ENCODE data around the gene CNTNAP2. TPM values are rescaled to one million over a fixed set of nuclear protein-coding genes. Genes with fewer than 3 reads are reported as not detected.
A peak's percentile ranks its signal among the peaks of the same experiment; 100 is the strongest.
"Not testable (repeated sequence)": the region's sequence is repeated elsewhere in the genome, so short reads cannot be mapped to it uniquely, and the experiment has no call there.

Gene CNTNAP2
- total RNA-seq, 1 donor, result 0.54 TPM

DNA sequence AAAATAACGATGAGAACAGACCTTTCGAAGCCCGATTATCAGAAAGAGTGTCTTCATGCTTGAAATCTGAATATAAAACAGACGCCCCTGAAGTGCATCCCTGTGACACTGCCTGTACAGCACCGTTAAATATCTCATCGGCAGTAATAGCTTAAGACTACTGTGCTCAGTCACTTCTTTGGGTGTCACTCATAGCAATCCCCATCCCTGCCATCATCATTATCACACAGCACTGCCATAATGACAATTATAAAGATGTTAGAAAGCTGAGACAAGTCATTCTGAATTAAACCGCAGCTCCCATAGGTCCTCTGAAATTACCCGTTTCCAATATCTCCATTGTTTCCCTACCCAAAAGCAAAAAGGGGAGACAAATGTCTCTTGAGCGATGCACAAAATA is 1906.2 kb downstream of the CNTNAP2 start:
- DNase-seq (ENCODE audit: low read depth in 2 of 3, low spot score in 2 of 3), result no peak

DNA sequence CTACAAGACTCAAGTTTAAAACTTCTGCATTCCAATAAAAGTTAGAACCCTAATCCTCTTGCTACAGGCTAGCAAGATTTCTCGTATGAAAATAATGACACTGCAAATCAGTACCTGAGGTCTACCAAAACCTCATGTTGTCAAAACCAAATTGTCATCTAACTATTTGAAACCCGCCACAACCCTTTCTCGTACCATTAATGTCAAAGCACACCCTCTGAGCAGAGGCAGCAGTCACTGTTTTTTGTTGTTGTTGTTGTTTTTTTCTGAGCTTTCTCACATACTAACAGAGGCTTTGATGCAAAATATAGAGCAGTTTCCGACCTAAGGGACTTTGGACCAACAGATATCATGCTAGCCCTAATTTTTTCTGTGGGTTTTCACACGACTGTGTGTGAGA is 1910.1 kb downstream of the CNTNAP2 start:
- DNase-seq (ENCODE audit: low read depth in 2 of 3, low spot score in 2 of 3), result no peak

DNA sequence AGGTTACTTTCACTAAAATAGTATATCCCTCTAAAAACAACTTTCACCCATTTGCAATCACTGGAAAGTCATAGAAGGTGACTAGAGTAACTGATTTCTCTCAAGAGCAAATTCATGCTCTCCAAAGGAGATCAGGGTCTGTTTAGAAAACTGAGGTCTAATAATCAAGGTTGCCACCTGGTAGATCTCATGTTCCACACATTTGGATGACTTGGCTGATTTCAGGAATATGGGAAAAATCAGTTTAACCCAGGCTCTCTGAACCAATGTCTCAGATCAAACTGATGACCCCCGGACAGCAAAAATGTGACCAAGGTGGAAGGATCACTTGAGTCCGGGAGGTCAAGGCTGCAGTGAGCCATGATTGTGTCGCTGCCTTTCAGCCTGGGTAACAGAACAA is 1911.6 kb downstream of the CNTNAP2 start:
- no peak for DNase-seq (ENCODE audit: low read depth in 2 of 3, low spot score in 2 of 3)

DNA sequence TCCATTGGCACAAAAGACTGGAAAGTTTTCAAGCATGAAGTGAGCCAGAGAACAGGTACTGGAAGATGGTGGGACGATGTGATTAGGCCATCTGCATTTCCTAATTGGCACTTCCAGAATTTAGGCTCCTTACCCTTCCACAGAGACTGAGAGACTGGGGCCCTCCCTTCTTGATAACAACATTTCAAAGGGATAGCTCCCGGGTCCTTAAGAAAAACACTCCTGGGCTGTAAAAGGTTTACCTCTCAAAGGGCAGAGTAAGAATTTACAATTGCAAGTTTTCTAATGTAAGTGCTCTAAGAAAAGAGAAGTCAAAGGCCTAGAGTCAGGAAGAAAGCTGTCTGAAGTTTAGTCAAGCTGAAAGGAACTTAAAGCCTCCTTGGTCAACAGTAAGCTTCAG is 1914.4 kb downstream of the CNTNAP2 start:
- DNase-seq (ENCODE audit: low read depth in 2 of 3, low spot score in 2 of 3), result no peak

DNA sequence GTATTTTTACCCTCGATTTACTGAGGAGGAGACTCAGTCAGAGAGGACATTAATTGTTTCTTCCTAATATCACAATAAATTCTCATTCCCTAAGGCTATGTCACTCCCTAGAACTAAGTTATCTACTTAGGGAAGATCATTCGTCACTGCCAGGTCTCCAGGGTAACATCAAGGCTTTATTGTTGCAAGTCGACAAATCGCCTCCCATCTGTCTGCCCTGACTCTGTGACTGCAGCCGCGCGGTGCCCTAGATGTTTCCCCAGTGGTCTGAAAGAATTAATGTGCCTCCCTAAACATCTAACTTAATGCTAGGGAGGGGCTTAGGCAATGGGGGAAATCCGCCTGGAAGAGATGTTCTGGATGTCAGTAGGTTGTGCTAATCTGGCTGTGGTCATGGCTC is 1915.2 kb downstream of the CNTNAP2 start:
- DNase-seq (ENCODE audit: low read depth in 2 of 3, low spot score in 2 of 3), result no peak

DNA sequence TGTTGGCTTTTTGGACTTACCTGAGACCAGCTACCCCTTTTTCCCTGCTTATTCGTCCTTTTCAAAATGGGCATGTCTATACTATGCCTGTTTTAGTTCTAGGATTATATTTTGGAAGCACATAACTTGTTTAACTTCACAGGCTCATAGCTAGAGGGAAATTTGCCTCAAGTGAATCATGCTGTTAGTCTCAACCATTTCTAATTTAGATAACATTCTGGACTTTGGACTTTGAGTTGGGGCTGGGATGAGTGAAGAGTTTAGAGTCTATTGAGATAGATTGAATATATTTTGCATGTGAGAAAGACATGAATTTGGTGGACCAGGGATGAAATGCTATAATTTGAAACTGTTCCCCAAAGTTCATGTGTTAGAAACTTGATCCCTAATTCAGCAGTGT is 1919.3 kb downstream of the CNTNAP2 start:
- DNase-seq (ENCODE audit: low read depth in 2 of 3, low spot score in 2 of 3), result no peak

DNA sequence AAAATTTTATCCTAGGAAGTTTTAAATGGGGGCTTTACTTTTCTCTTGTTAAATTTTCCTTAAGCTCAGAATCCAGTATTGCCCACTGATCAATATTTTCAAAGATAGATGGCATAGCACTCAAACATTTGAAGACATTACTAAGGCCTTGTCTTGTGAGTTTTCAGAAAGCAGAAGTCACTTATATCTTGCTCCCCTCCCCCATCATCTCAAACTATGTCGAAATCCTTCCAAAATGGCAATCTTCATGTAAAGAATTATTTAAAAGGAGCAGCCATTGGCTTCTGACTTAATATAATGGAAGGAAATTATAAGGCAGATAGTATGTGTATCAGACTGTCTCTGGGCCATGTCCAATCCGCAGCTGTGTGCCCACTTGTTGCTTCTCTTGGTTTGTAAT is 1920.4 kb downstream of the CNTNAP2 start:
- peak in 2 of 3 donors; percentile 2 to 19 for DNase-seq (ENCODE audit: low read depth in 2 of 3, low spot score in 2 of 3)

DNA sequence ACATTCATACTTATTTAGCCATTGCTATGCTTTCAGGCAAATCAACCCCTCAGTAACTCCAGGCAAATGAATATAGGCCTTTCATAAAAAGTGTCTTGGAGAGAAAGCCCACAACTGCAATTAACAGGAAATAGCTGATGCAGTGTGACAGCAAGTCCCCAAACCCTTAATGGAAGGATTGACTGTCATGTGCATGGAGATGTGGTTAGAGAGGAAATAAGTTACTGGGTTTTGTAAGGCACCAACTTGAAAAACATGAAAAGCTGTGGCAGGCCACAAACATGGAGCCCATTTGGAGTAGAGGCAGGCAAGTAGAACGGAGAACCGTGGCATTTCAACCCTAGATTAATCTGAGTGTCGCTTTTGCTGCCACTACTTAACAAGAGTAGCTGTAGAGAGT is 1924.6 kb downstream of the CNTNAP2 start:
- DNase-seq (ENCODE audit: low read depth in 2 of 3, low spot score in 2 of 3), result peak in 1 of 3 donors; percentile 17

DNA sequence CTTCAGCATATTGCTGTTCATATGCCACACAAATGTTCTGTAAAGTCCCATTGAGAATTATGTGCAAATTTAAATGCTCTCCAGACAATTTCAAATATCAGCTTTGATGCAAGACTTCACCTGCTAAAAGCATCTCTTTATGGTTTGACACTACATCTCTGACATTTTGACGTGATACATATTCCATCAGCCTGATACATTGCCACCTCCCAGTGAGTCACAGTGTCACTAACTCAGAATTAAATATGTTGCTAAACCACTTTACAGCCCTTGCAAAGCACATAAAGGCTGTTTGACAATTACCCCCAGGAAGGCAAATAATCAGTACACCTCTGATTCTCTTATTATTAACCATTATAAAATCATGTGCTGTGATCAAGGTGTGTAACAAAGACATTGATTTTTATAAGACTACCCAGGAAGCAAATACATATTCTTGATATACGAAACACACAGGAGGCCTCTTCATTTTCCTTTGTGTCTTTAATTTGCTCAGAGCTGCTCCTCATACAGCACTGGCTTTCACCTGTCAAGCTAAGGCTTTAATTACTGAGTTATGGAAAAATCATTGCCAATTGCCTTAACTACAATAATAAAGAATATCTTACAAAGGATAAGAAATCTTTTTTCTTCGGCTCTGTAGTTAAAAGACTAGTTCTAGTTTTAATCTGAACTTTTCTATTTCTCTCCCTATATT is 1926.5 kb downstream of the CNTNAP2 start:
- no peak for DNase-seq (ENCODE audit: low read depth in 2 of 3, low spot score in 2 of 3)

DNA sequence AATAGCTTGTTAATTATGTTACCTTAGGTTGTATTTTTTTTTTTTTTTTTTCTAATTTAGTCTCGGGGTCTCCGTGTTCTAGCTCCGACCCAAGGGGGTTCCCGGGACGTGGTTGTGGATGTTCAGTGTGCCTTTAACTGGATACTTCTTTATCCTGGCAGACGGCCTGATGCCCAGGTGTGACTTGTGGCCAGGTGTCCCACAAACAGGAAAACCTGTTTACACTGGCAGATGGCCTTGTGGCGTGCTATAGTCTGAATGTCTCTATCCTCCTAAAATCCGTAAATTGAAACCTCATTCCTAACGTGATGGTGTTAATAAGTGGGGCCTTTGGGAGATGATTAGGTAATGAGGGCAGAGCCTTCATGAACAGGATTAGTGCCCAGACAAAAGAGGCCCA is 1927.6 kb downstream of the CNTNAP2 start:
- DNase-seq (ENCODE audit: low read depth in 2 of 3, low spot score in 2 of 3), result no peak

DNA sequence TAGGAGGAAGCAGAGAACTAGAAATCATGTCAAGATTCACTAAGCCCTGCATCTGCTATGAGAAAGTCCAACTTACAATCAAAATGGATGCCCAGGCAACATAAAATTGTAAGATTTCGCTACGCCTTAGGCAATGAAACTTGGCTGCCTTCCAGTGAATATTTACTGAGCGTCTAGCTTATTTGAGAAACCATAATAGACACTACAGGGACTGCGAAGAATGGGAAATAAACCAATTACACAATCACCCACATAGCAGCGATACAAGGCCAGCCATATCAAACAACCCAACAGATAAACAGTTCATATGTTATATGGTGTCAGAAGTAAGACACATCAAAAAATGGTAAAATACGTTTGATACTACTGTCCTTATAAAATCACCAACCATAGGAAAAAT is 1928.9 kb downstream of the CNTNAP2 start:
- no peak for DNase-seq (ENCODE audit: low read depth in 2 of 3, low spot score in 2 of 3)

DNA sequence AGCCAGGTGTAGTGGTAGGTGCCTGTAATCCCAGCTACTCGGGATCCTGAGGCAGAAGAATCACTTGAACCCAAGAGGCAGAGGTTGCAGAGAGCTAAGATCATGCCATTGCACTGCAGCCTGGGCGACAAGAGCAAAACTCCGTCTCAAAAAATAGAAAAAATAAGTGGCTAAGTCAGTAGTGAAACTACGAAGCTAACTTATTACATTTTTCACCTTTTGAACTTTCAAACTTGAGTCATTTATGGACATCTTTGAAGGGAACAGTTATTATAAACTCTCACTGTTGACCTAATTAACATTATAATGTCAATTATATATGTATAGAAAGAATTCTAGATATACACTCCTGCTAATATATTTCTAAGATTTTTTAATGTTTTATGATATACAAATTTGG is 1932.5 kb downstream of the CNTNAP2 start:
- DNase-seq (ENCODE audit: low read depth in 2 of 3, low spot score in 2 of 3), result no peak

DNA sequence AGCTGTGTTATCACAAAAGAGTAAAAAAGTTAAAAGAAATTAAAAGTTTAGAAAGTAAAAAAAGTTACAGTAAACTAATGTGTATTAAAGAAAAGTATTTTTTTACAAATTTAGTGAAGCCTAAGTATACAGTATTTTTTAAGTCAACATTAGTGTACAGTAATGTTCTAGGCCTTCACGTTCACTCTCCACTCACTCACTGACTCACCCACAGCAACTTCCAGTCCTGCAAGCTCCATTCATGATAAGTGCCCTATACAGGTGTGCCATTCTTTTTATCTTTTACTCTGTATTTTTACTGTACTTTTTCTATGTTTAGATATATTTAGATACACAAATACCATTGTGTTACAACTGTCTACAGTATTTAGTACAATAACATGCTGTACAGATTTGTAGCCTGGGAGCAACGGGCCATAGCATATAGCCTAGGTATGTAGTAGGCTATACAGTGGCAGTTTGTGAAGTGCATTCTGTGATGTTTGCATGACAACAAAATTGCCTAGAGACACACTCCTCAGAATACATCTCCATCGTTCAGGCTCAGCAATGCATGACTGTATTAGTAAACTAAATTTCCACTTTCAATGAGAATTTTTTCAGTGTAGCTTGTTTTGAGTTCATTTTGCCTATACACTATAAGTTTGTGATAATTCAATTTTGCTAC is 1934.0 kb downstream of the CNTNAP2 start:
- DNase-seq (ENCODE audit: low read depth in 2 of 3, low spot score in 2 of 3), result no peak

DNA sequence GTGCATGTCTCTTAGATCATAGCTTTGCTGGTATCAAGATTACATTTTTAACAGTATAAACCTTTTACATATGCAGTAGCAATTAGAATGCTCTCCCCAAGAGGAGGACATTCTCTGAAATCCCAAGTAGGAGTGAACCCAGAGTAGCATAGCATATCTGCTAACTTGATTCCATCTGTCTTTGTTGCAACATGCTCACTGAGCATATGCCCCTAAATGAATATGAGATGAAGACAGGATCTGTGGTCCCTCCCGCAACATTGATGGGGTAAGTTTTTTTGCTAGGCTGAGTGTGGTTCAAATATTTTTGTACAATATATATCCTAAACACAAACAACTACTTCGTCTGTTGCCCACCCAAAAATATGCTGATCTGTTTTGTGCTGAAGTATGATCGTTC is 1939.8 kb downstream of the CNTNAP2 start:
- no peak for DNase-seq (ENCODE audit: low read depth in 2 of 3, low spot score in 2 of 3)

DNA sequence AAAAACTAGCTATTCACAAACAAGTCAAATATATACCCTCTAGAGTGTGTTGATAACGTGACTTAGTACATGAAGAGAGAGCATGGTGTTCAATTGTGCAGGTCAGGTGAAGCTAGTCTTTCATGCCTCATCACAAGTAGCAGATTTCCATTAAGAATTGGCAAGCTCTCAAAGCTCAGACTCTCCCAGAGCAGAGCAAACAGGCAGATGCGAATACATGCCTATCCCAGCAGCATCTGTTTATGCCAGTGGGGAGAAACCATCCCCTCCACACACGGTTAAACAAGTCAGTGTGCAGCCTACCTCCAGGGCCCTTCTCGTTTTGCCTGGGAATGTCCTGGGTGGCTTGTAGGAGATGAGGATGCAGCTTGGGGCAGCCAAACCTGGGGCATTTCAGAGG is 1941.5 kb downstream of the CNTNAP2 start:
- no peak for DNase-seq (ENCODE audit: low read depth in 2 of 3, low spot score in 2 of 3)

DNA sequence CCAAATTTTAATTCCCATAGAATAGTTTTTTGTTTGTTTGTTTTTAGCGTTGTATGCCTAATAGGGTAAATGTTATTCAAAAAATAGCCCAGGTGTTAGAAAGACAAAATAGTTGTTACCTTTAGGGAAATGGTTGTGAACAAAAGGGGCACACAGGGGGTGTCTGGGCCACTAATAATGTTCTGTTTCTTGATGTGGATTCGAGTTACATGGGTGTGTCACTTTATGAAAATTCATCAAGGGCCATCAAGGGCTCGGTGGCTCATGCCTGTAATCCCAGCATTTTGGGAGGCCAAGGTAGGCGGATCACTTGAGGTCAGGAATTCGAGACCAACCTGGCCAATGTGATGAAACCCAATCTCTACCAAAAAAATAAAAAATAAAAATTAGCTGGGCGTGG is 1942.2 kb downstream of the CNTNAP2 start:
- DNase-seq (ENCODE audit: low read depth in 2 of 3, low spot score in 2 of 3), result no peak

DNA sequence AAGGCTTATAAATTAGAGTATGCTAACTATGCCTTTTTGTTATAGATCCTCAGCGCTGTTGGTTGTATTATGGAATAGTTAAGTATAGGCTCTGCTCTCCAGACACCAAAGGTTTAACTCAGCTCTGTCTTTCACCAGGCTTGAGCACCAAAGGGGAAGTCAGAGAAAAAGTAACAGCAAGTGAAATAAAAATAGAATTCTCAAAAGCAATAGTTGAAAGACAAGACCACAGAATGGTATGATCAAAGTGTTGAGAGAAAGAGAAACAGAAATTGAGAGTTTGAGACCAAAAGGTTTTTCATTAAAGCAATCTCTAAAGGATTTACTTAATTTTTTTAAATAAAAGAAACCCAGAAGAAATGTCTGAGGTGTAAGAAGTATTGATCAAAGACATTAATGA is 1944.1 kb downstream of the CNTNAP2 start:
- no peak for DNase-seq (ENCODE audit: low read depth in 2 of 3, low spot score in 2 of 3)

DNA sequence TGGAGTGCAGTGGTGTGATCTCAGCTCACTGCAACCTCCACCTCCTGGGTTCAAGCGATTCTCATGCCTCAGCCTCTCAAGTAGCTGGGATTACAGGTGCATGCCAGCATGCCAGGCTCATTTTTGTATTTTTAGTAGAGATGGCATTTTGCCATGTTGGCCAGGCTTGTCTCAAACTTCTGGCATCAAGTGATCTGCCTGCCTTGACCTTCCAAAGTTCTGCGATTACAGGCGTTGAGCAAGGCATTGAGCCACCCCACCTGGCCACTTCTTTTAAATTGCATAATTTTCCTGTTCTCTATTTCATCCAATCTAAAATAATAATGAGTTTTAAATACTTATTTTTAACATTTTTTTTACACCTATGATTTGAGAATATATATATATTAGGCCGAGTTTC is 1961.5 kb downstream of the CNTNAP2 start:
- not testable (repeated sequence) for DNase-seq (ENCODE audit: low read depth in 2 of 3, low spot score in 2 of 3)

DNA sequence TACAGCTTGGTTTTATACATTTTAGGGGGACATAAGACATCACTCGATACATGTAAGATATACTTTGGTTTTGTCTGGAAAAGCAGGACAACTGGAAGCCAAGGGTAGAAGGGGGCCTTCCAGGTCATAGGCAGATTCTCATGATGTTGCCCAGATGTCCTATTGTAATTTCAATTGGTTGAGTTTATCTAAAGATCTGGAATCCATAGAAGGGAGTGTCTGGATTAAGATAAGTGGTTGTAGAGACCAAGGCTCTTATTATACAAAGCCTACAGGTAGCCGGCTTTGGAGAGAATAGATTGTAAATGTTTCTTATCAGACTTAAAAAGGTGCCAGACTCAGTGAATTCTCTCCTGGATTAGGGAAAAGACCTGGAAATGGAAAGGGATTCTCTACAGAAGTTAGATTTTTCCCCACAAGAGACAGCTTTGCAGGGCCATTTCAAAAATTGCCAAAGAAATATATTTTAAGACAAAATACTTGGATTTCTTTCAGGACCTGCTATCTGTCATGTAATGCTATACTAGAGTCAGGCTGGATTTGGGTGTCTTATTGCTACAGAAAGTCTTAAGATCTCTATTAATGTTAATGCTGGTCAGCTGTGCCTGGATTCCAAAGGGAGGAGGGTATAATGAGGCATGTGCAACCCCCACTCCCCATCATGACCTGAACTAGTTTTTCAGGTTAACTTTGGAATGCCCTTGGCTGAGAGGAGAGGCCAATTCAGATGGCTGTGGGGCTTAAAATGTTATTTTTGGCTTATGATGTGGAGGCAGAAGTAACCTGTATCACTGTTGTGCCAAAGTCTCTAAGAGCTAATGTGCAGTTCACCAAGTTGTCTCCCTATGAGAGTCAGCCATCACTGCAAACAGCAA is 1962.8 kb downstream of the CNTNAP2 start:
- DNase-seq (ENCODE audit: low read depth in 2 of 3, low spot score in 2 of 3), result no peak

DNA sequence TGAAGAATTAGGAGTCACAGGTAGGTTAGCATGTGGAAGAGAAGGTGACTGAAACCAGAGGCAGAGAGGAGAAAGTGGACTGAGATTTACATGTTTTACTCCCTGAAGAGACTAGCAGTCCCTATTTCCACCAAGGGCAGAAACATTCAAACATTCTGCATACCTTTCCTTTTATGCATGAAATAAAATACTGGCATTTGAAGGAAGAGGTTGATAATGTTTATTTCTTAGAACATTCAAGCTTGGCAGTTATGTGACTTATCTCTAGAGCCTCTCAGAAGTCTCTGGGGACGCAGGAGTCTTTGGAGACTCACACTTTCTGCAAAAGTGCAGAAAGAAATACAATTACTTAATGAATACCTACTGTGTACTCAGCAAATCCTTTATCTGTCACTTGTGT is 1966.8 kb downstream of the CNTNAP2 start:
- DNase-seq (ENCODE audit: low read depth in 2 of 3, low spot score in 2 of 3), result no peak

DNA sequence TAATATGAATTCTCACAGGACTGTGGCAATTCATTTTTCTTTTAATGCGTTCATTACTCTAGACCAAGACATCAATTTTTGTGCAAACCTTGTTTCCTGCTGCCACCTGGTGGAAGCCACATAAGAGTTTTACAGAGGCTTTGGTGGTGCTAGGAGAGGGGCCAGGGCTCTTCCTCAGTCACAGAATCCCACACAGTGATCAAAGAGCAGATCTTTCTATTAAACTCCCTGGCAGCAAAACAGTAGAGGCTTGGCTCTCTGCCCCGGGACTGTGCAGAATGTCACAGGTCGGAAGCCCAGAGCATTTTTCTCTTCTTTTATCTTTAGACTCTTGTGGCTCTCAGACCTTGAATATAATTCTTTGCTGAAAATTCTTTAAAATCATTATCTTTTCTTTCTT is 1967.5 kb downstream of the CNTNAP2 start:
- DNase-seq (ENCODE audit: low read depth in 2 of 3, low spot score in 2 of 3), result peak in 2 of 3 donors; percentile 46 to 83

DNA sequence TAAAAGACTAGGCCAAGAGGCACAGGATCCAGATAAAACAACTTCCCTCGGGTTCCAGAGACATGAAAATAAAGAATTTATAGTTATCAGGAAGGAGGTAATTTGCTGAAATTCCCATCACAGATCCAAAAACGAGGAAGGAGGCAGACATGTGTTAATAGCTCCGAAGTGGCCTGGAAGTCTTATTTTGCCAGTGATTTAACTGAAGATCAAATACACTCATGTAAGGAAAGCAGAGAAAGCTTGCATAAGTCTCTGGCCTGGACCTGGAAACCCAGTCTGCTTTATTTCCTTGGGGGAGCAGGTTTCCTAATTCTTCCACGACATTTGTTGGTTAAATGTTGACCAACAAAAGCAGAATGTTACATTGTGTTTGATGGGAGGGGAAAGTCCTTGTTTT is 1975.3 kb downstream of the CNTNAP2 start:
- DNase-seq (ENCODE audit: low read depth in 2 of 3, low spot score in 2 of 3), result no peak

Measured in hematopoietic multipotent progenitor cell (in vitro differentiated cells).